K562 (cell line): ENCODE measurements around the gene MECR.

Source experiments
- FIP1L1 ChIP-seq: fragments of 200-400 bp; formaldehyde crosslinking; IDR thresholded peaks from 2 replicates; pipeline ENCODE4 v1.6.1; 2018; ENCODE audit warnings: mild to moderate bottlenecking, low read depth, low read length; ENCODE audit not compliant: poor library complexity, severe bottlenecking
- HEY1 ChIP-seq: fragments of 250-450 bp; sonication (Bioruptor Pico); IDR thresholded peaks from 2 replicates; pipeline ENCODE4 v1.5.0; 2020; ENCODE audit warnings: mild to moderate bottlenecking, moderate library complexity, borderline replicate concordance
- JUN ChIP-seq, 2 experiments: sonication (generic) in 1 of 2; formaldehyde crosslinking in 1 of 2; IDR thresholded peaks; 2 replicates each; pipeline versions ENCODE4 v1.6.1 to v1.8.0; 2012 to 2022; ENCODE audit warnings: borderline replicate concordance in 2 of 2, mild to moderate bottlenecking in 2 of 2, improper control_type of control experiment in 1 of 2, low read depth in 1 of 2, low read length in 1 of 2, missing genetic modification reagents in 1 of 2
- POLR2A ChIP-seq: fragments of 450-650 bp; conservative IDR thresholded peaks from 2 replicates; pipeline ENCODE4 v1.6.1; 2016
- TF ChIP-seq, protein P1 (sequence below), 3 experiments: IDR thresholded peaks in 2 of 3; conservative IDR thresholded peaks in 1 of 3; 2 replicates each; pipeline ENCODE4 v1.5.1; 2011 to 2012; ENCODE audit warnings: low read length in 3 of 3, mild to moderate bottlenecking in 3 of 3, control low read depth in 2 of 3, improper control_type of control experiment in 1 of 3, inconsistent platforms in 1 of 3, low read depth in 1 of 3, mixed read lengths in 1 of 3, moderate library complexity in 1 of 3; ENCODE audit not compliant: insufficient read depth in 2 of 3

GRCh38 chr1:29240986-29241385 is 10.3 kb upstream of the MECR start:
- no peak for TF ChIP-seq FIP1L1
- TF ChIP-seq, protein P1, sequence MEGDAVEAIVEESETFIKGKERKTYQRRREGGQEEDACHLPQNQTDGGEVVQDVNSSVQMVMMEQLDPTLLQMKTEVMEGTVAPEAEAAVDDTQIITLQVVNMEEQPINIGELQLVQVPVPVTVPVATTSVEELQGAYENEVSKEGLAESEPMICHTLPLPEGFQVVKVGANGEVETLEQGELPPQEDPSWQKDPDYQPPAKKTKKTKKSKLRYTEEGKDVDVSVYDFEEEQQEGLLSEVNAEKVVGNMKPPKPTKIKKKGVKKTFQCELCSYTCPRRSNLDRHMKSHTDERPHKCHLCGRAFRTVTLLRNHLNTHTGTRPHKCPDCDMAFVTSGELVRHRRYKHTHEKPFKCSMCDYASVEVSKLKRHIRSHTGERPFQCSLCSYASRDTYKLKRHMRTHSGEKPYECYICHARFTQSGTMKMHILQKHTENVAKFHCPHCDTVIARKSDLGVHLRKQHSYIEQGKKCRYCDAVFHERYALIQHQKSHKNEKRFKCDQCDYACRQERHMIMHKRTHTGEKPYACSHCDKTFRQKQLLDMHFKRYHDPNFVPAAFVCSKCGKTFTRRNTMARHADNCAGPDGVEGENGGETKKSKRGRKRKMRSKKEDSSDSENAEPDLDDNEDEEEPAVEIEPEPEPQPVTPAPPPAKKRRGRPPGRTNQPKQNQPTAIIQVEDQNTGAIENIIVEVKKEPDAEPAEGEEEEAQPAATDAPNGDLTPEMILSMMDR (IDR thresholded peaks at IDR 0.05 in 2 of 3, conservative IDR thresholded peaks at IDR 0.05 in 1 of 3; ENCODE audit: insufficient read depth in 2 of 3, low read depth in 1 of 3, low read length in 3 of 3): no peak
- no peak for TF ChIP-seq JUN (IDR thresholded peaks at IDR 0.05; ENCODE audit: borderline replicate concordance, low read depth, low read length)
- no peak for TF ChIP-seq JUN (CRISPR knock-in tag; IDR thresholded peaks at IDR 0.05; ENCODE audit: borderline replicate concordance)
- TF ChIP-seq POLR2A: no peak
- no peak for TF ChIP-seq HEY1 (CRISPR knock-in tag)
